ENCODE measurements around the gene HSDL1.

DNA sequence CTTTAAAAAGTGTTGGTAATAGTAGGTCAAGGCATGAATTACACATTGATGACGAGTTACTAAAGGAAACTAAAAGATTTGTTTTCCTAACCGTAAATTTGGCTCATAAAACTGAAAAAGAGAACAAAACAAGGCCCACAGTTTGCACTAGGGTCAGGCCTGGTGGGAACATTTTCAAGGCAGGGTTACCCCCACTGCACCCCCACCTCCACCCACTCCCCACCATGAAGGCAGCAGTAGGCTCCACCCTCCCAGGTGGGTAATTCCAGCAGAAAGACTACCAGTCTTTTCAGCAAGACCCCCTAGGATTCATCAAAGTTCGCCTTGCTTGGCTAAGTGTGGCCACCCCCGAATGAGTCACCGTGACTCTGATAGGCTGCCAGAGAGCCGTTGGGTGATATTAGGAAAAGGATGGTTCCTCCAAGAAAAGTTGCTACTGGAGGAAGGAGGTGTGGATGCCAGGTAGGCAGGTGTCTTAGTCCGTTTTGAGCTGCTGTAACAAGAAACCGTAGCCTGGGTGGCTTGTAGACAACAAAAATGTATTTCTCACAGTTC lies 8.8 kb upstream of the HSDL1 start:
- TF ChIP-seq, protein P1, sequence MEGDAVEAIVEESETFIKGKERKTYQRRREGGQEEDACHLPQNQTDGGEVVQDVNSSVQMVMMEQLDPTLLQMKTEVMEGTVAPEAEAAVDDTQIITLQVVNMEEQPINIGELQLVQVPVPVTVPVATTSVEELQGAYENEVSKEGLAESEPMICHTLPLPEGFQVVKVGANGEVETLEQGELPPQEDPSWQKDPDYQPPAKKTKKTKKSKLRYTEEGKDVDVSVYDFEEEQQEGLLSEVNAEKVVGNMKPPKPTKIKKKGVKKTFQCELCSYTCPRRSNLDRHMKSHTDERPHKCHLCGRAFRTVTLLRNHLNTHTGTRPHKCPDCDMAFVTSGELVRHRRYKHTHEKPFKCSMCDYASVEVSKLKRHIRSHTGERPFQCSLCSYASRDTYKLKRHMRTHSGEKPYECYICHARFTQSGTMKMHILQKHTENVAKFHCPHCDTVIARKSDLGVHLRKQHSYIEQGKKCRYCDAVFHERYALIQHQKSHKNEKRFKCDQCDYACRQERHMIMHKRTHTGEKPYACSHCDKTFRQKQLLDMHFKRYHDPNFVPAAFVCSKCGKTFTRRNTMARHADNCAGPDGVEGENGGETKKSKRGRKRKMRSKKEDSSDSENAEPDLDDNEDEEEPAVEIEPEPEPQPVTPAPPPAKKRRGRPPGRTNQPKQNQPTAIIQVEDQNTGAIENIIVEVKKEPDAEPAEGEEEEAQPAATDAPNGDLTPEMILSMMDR (IDR thresholded peaks at IDR 0.05), result no peak
- TF ChIP-seq EZH2phosphoT487 (IDR thresholded peaks at IDR 0.05) (no peak), EZH2 (IDR thresholded peaks at IDR 0.05) (no peak)
